GM18499 (cell line): Measurements from ENCODE around the gene UBE2D4.
"Not testable (repeated sequence)": the region's sequence is repeated elsewhere in the genome, so short reads cannot be mapped to it uniquely, and the experiment has no call there.

Experiments
- ATAC-seq: cut with Tn5 transposase; IDR thresholded peaks from one replicate; pipeline ENCODE4 v1.9.1; 2021; ENCODE audit warnings: moderate number of reproducible peaks; ENCODE audit not compliant: insufficient read depth, unreplicated experiment

The UBE2D4 gene

GRCh38 chr7:43925984-43926797 lies at the start of gene UBE2D4:
Gene UBE2D4, plus strand, starts transcription at chr7:43926436. Its CDS starts 97 bp downstream, at chr7:43926533.
- ATAC-seq: peak; percentile 77

- no peak for ATAC-seq
Measured at GRCh38 chr7:43876976-43877745, 49.1 kb upstream of the UBE2D4 start.

- no peak for ATAC-seq
Measured at GRCh38 chr7:43877968-43878864, 48.0 kb upstream of the UBE2D4 start.

- no peak for ATAC-seq
Measured at GRCh38 chr7:43878867-43879266, 47.4 kb upstream of the UBE2D4 start.

GRCh38 chr7:43879477-43879876 lies 46.8 kb upstream of the UBE2D4 start:
- no peak for ATAC-seq

- ATAC-seq: no peak
Measured at GRCh38 chr7:43880596-43880995, 45.6 kb upstream of the UBE2D4 start.

GRCh38 chr7:43884209-43884608 lies 42.0 kb upstream of the UBE2D4 start:
- no peak for ATAC-seq

- ATAC-seq: no peak
Measured at GRCh38 chr7:43884617-43885016, 41.6 kb upstream of the UBE2D4 start.

GRCh38 chr7:43888993-43889945 lies 37.0 kb upstream of the UBE2D4 start:
- ATAC-seq: no peak

- ATAC-seq: no peak
Measured at GRCh38 chr7:43890468-43890867, 35.8 kb upstream of the UBE2D4 start.

- no peak for ATAC-seq
Measured at GRCh38 chr7:43891069-43891955, 34.9 kb upstream of the UBE2D4 start.

- ATAC-seq: no peak
Measured at GRCh38 chr7:43895847-43896415, 30.3 kb upstream of the UBE2D4 start.

- ATAC-seq: not testable (repeated sequence)
Measured at GRCh38 chr7:43898571-43898970, 27.7 kb upstream of the UBE2D4 start.

- no peak for ATAC-seq
Measured at GRCh38 chr7:43902542-43903054, 23.6 kb upstream of the UBE2D4 start.

GRCh38 chr7:43904533-43905208 lies 21.6 kb upstream of the UBE2D4 start:
- no peak for ATAC-seq

GRCh38 chr7:43905209-43905946 lies 20.9 kb upstream of the UBE2D4 start:
- ATAC-seq: no peak

GRCh38 chr7:43905956-43906330 lies 20.3 kb upstream of the UBE2D4 start:
- ATAC-seq: no peak
